ENCODE results near the gene SORCS2.

SORCS2 gene

DNA sequence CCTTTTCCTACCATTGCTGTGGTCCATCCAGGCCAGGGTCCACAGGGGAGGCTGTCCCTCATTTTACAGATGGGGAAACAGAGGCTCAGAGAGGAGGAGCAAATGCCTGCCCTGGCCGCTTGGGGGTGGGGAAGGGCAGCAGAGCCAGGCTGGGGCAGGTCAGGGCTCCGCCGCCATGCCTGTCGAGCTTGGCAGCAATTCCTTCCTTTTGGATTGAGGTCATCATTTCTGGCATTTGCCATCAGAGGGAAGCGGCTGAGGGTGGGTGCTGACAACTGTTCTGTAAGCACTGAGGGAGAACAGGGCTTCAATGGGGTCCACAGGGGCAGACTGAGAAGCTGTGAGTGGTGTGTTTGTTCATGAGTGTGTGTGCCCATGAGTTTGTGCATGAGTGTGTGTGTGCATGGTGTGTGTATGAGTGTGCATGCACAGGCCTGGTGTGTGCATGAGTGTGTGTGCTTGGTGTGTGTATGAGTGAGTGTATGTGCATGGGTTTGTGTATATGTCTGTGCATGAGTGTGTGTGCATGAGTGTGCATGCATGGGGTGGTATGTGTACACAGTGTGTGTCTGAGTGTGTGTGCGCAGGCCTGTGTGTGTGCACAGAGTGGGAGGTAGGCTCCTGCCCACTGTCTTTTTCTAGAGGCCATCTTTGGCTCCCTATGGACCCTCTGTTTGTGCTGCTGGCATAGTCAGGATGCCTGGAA lies 115.2 kb downstream of the SORCS2 start:
- Histone ChIP-seq H3K27ac (no peak overlapping the region), H3K9ac (ENCODE audit: insufficient read length) (no peak overlapping the region), H3K36me3 (ENCODE audit: insufficient read depth, low read length) (no peaks in the 10 kb centered on the region), H3K4me3 (no peak overlapping the region), H3K9me3 (ENCODE audit: low read depth, low read length) (no peaks in the 10 kb centered on the region)
- DNase-seq (ENCODE audit: low read depth, low spot score) = no peak
- no peak for TF ChIP-seq FOXP2 (optimal IDR thresholded peaks at IDR 0.05; ENCODE audit: control extremely low read depth, extremely low read length, insufficient read depth)
- TF ChIP-seq EZH2 (IDR thresholded peaks at IDR 0.05) = no peak
- no peak for TF ChIP-seq POLR2AphosphoS5 (IDR thresholded peaks at IDR 0.05; ENCODE audit: borderline replicate concordance, low read depth, low read length)

DNA sequence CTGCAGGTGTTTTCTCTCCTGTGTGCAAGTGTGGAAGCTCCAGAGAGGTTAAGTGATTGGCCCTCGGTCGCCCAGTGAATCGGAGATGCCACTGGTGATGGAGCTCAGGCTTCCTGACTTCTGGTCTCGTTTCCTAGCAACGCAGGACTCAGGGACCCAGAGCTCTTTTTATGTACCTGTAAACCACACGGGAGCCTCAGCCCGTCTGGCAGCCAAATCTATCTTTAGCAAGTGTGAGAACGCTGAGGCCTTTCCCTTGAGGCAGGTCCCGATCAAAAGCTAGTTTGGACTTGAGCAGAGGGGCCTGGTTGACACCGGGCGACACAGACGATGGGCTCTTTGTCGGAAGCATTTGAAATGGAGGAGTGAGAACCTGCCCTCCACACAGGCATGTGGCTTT lies 116.8 kb downstream of the SORCS2 start:
- no peak for DNase-seq (ENCODE audit: low read depth, low spot score)
- H3K9me3 ChIP-seq (ENCODE audit: low read depth, low read length) = no peaks in the 10 kb centered on the region
- no peaks in the 10 kb centered on the region for H3K36me3 ChIP-seq (ENCODE audit: insufficient read depth, low read length)
- no peak overlapping the region for H3K27ac ChIP-seq
- H3K4me3 ChIP-seq = no peak overlapping the region
- TF ChIP-seq FOXP2 (optimal IDR thresholded peaks at IDR 0.05; ENCODE audit: control extremely low read depth, extremely low read length, insufficient read depth) = no peak
- TF ChIP-seq EZH2 (IDR thresholded peaks at IDR 0.05) = no peak
- no peak for TF ChIP-seq POLR2AphosphoS5 (IDR thresholded peaks at IDR 0.05; ENCODE audit: borderline replicate concordance, low read depth, low read length)
- no peak overlapping the region for H3K9ac ChIP-seq (ENCODE audit: insufficient read length)

DNA sequence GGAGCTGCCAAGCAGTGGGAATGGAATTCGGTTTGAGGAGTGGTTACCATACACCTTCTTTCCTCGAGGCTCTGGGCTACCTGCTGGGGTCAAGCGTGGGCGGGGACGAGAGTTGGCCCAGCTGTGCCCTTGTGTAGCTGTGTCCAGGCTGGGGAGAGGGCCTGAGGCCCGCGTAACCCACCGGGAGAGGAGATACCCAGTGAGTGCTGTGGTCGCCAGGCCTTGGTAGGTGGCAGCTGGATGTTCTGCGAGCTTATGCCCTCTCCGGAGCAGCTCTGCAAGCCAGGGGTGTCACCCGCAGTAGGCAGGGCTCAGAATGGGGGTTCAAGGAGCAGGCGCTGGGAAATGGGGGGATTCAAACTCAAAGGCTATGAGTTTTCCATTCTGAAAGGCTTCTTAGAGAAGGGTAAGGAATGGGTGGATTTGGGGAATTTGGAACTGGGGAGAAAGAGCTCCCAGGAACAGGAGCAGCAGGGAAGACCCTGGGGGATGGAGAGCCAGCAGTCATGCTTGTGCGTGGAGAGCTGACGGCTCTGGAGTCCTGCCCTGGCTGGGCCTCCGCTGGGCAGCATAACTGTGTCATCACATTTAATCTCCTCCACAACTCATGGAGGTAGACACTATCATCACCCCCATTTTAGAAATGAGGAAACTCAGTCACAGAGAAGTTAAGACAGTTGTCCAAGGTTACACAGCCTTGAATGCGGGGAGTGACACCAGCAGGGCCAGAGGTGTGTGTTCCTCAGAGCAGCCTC lies 117.5 kb downstream of the SORCS2 start:
- Histone ChIP-seq H3K27ac (no peak overlapping the region), H3K36me3 (ENCODE audit: insufficient read depth, low read length) (no peaks in the 10 kb centered on the region), H3K4me3 (no peak overlapping the region), H3K9ac (ENCODE audit: insufficient read length) (no peak overlapping the region), H3K9me3 (ENCODE audit: low read depth, low read length) (no peaks in the 10 kb centered on the region)
- no peak for DNase-seq (ENCODE audit: low read depth, low spot score)
- TF ChIP-seq POLR2AphosphoS5 (IDR thresholded peaks at IDR 0.05; ENCODE audit: borderline replicate concordance, low read depth, low read length) (no peak), EZH2 (IDR thresholded peaks at IDR 0.05) (no peak), FOXP2 (optimal IDR thresholded peaks at IDR 0.05; ENCODE audit: control extremely low read depth, extremely low read length, insufficient read depth) (no peak)

DNA sequence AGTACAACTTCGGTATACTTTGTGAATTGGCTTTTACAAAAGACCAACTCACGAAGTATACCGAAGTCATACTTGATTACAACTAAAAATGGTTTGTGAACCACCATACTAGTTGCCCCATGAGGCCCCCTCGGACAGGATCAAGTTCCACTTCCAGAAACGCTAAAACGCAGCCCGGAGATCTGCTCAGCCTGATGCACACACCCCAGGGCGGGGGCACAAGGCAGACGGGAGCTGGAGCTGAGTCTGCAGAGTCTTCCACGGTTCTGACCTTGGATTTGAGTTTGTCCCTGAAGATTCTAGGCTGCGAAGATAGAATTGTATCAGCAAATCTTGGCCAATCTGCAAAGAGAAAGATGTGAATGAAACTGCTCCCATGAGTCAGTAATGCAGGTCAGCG lies 118.1 kb downstream of the SORCS2 start:
- H3K4me3 ChIP-seq = no peak overlapping the region
- no peaks in the 10 kb centered on the region for H3K9me3 ChIP-seq (ENCODE audit: low read depth, low read length)
- TF ChIP-seq EZH2 (IDR thresholded peaks at IDR 0.05) (no peak), FOXP2 (optimal IDR thresholded peaks at IDR 0.05; ENCODE audit: control extremely low read depth, extremely low read length, insufficient read depth) (no peak), POLR2AphosphoS5 (IDR thresholded peaks at IDR 0.05; ENCODE audit: borderline replicate concordance, low read depth, low read length) (no peak)
- H3K27ac ChIP-seq = no peak overlapping the region
- no peak overlapping the region for H3K9ac ChIP-seq (ENCODE audit: insufficient read length)
- no peak for DNase-seq (ENCODE audit: low read depth, low spot score)
- no peaks in the 10 kb centered on the region for H3K36me3 ChIP-seq (ENCODE audit: insufficient read depth, low read length)

DNA sequence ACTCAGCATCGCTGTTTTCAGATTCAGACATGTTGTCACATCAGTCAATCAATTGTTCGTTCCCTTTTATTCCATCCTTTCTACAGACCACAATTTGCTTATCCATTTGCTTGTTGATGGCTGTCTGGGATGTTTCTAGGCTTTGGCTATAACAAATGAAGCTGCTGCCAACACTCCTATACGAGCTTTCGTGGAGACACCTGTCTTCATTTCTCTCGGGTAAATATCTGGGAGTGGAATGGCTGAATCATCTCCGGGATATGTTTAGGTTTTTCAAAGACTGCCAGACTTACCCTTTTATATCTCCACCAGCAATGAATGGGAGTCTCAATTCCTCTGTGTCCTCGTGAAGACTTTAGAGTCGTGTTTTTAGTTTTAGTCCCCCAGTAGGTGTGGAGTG lies 118.9 kb downstream of the SORCS2 start:
- Histone ChIP-seq H3K4me3 (no peak overlapping the region), H3K9me3 (ENCODE audit: low read depth, low read length) (no peaks in the 10 kb centered on the region), H3K36me3 (ENCODE audit: insufficient read depth, low read length) (no peaks in the 10 kb centered on the region), H3K9ac (ENCODE audit: insufficient read length) (no peak overlapping the region), H3K27ac (no peak overlapping the region)
- TF ChIP-seq POLR2AphosphoS5 (IDR thresholded peaks at IDR 0.05; ENCODE audit: borderline replicate concordance, low read depth, low read length) (no peak), FOXP2 (optimal IDR thresholded peaks at IDR 0.05; ENCODE audit: control extremely low read depth, extremely low read length, insufficient read depth) (no peak), EZH2 (IDR thresholded peaks at IDR 0.05) (no peak)
- no peak for DNase-seq (ENCODE audit: low read depth, low spot score)

GRCh38 chr4:7312691-7313090 lies 120.4 kb downstream of the SORCS2 start:
- DNase-seq (ENCODE audit: low read depth, low spot score) = no peak

GRCh38 chr4:7313347-7313811 lies 121.0 kb downstream of the SORCS2 start:
- H3K36me3 ChIP-seq (ENCODE audit: insufficient read depth, low read length) = no peaks in the 10 kb centered on the region
- H3K4me3 ChIP-seq = no peak overlapping the region
- no peaks in the 10 kb centered on the region for H3K9me3 ChIP-seq (ENCODE audit: low read depth, low read length)
- DNase-seq (ENCODE audit: low read depth, low spot score) = no peak
- no peak overlapping the region for H3K9ac ChIP-seq (ENCODE audit: insufficient read length)
- TF ChIP-seq FOXP2 (optimal IDR thresholded peaks at IDR 0.05; ENCODE audit: control extremely low read depth, extremely low read length, insufficient read depth) (no peak), POLR2AphosphoS5 (IDR thresholded peaks at IDR 0.05; ENCODE audit: borderline replicate concordance, low read depth, low read length) (no peak), EZH2 (IDR thresholded peaks at IDR 0.05) (no peak)
- no peak overlapping the region for H3K27ac ChIP-seq

More at GRCh38 chr4:7312691-7313090, 120.4 kb downstream of the SORCS2 start:
- H3K4me3 ChIP-seq = no peak overlapping the region
- H3K27ac ChIP-seq = no peak overlapping the region
- no peak for TF ChIP-seq FOXP2 (optimal IDR thresholded peaks at IDR 0.05; ENCODE audit: control extremely low read depth, extremely low read length, insufficient read depth)
- no peak for TF ChIP-seq EZH2 (IDR thresholded peaks at IDR 0.05)
- no peak for TF ChIP-seq POLR2AphosphoS5 (IDR thresholded peaks at IDR 0.05; ENCODE audit: borderline replicate concordance, low read depth, low read length)
- no peaks in the 10 kb centered on the region for H3K36me3 ChIP-seq (ENCODE audit: insufficient read depth, low read length)
- H3K9me3 ChIP-seq (ENCODE audit: low read depth, low read length) = no peaks in the 10 kb centered on the region
- no peak overlapping the region for H3K9ac ChIP-seq (ENCODE audit: insufficient read length)

GRCh38 chr4:7313991-7314390 lies 121.7 kb downstream of the SORCS2 start:
- H3K27ac ChIP-seq = no peak overlapping the region
- no peak overlapping the region for H3K4me3 ChIP-seq
- TF ChIP-seq EZH2 (IDR thresholded peaks at IDR 0.05) (no peak), FOXP2 (optimal IDR thresholded peaks at IDR 0.05; ENCODE audit: control extremely low read depth, extremely low read length, insufficient read depth) (no peak)
- DNase-seq (ENCODE audit: low read depth, low spot score) = no peak
- H3K9ac ChIP-seq (ENCODE audit: insufficient read length) = no peak overlapping the region
- H3K36me3 ChIP-seq (ENCODE audit: insufficient read depth, low read length) = no peaks in the 10 kb centered on the region
- no peaks in the 10 kb centered on the region for H3K9me3 ChIP-seq (ENCODE audit: low read depth, low read length)

Data from SK-N-MC (cell line).